ENCODE results near the gene SLC6A9.

The SLC6A9 gene

GRCh38 chr1:44002165-44002564 lies 29.1 kb downstream of the SLC6A9 start:
- DNase-seq (ENCODE audit: low read depth in 2 of 2): no peak

DNA sequence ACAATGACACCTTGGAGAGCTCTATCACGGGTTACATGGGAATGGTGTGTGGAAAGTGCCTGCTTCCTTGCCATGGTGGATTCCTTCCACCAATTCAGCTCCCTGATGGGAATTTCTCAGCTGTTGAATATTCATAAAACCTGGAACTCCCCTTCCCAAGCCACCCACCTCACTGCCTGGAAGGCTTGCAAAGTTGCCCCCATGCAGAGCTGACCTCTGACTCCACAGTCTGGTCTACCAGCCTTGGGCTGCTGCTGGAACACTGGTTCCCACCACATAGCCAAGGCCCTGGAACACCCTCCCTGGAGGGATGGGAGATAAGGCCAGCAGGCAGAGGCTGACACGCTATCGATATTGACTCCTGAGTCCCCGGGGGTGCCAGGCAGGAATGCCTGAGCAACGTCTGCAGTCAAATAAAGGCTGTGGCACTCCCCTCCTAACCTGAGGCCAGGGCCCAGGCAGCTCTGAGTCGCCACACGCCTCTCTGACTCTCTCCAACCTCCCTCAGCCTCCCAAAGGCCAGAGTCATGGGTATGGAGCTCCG lies 31.1 kb downstream of the SLC6A9 start:
- DNase-seq (ENCODE audit: low read depth in 2 of 2): no peak

DNA sequence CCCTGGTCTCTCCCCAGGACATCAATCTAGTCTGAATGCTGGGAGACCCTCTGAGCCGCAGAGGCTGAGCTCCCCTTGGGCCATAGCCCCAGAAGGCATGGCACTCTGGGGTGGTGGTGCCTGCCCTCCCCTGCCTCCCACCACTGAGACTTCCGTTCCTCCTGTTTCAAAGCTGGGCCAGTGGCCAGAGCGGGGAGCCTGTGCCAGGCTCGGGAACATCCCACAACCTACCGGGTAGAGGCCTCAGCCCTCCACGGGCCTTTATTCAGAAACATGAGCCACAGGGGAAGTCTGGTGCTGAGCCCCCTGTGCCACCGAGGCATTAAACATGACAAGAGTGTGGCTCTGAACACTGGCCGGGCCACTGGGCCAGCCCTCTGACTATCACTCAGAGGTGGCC lies 31.8 kb downstream of the SLC6A9 start:
- DNase-seq (ENCODE audit: low read depth in 2 of 2): no peak

DNA sequence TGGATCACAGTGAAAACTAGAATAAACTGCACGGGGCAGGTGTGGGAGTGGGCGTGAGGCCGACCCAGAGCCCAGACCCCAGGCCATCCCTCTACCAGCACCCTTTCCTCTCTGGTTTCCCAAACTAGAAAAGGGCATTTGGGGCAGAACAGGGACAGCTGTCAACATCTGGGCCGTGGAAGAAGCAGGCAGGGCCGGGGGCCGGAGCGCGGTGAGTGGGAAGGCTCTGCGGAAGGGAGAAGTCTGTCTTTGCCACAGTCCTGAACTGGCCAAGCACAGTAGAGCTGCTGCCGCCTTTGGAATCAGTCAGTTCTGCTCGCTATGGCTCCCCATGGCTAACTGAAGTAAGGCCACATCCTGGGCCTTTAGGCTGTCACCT lies 33.3 kb downstream of the SLC6A9 start:
- no peak for DNase-seq (ENCODE audit: low read depth in 2 of 2)

GRCh38 chr1:43997295-43997999 lies 33.8 kb downstream of the SLC6A9 start:
- DNase-seq (ENCODE audit: low read depth in 2 of 2): no peak

- no peak for DNase-seq (ENCODE audit: low read depth in 2 of 2)
These were observed 34.5 kb downstream of the SLC6A9 start for GRCh38 chr1:43996733-43997115.

GRCh38 chr1:43995984-43996732 lies 35.1 kb downstream of the SLC6A9 start:
- no peak for DNase-seq (ENCODE audit: low read depth in 2 of 2)

GRCh38 chr1:43994794-43995790 lies 36.2 kb downstream of the SLC6A9 start:
- no peak for DNase-seq (ENCODE audit: low read depth in 2 of 2)

DNA sequence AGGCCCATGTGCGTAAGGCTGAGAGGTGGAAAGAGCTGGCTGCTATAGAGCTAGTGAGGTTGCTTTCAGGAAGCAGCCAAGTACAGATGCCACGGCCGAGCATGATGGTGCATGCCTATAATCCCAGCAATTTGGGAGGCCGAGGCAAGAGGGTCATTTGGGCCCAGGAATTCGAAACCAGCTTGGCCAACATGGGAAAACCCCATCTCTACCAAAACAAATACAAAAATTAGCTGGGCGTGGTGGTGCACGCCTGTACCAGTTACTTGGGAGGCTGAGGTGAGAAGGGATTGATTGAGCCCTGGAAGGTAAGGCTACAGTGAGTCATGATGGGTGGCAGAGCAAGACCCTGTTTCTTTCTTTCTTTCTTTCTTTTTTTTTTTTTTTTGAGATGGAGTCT lies 37.2 kb downstream of the SLC6A9 start:
- DNase-seq (ENCODE audit: low read depth in 2 of 2): no peak

- DNase-seq (ENCODE audit: low read depth in 2 of 2): no peak
These were observed 37.9 kb downstream of the SLC6A9 start for GRCh38 chr1:43993206-43993914.

GRCh38 chr1:43992232-43992995 lies 38.8 kb downstream of the SLC6A9 start:
- no peak for DNase-seq (ENCODE audit: low read depth in 2 of 2)

GRCh38 chr1:43991476-43992231 lies 39.6 kb downstream of the SLC6A9 start, which contains the start of gene CCDC24:
Gene CCDC24 (plus strand): TSS chr1:43991599. CDS start chr1:43991879, 280 bp downstream.
- peak; percentile 57 to 74 for DNase-seq (ENCODE audit: low read depth in 2 of 2)

DNA sequence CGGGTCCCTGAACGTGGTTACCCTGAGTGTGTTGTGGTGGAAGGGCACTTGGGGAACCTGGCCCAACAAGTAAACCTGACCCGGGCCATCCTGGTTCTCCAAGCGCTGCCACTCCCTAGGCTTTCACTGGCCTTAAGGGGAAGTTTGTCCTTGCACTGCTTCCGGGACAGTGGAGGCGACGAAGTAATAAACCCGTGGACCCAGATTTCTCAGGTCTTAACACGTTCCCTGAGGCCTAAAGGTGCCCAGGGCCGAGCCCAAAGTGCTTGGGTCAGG lies 40.1 kb downstream of the SLC6A9 start:
- DNase-seq (ENCODE audit: low read depth in 2 of 2): no peak

GRCh38 chr1:43990271-43991199 lies 40.7 kb downstream of the SLC6A9 start:
- no peak for DNase-seq (ENCODE audit: low read depth in 2 of 2)

DNA sequence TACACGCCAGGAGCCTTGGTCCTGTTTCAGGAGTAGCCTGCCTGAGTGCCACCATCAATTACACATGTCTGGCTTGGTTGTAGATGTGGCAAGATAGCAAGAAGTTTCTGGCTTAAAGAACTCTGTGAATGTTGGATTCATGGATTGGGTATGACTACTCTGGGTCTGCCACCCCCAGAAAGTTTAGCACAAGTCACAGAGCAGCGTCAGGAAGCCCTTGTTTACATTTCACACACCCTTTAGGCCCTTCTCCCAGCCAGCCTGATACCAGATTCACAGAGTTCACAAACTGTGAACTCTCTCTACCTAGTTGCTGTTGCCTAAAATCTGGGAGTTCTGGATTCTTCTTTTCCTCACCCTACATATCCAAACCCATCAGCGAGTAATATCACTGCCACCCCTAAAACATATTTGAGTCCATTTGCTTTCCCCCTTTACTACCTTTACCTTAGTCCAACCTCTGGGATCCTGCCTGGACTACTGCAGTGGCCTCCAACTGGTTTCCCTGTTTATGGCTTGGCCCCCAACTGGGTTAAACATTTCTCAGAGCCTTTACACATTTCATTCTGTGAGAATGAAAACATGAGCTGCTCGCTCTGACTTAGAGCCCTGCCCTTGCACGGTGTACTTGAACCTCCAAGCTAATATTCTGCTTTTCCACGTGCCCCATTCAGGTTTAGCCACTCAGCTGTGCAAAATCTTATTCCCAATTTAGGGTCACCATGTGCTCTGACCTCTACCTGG lies 43.9 kb downstream of the SLC6A9 start:
- no peak for DNase-seq (ENCODE audit: low read depth in 2 of 2)

- no peak for DNase-seq (ENCODE audit: low read depth in 2 of 2)
These were observed 44.5 kb downstream of the SLC6A9 start for GRCh38 chr1:43986712-43987111.

DNA sequence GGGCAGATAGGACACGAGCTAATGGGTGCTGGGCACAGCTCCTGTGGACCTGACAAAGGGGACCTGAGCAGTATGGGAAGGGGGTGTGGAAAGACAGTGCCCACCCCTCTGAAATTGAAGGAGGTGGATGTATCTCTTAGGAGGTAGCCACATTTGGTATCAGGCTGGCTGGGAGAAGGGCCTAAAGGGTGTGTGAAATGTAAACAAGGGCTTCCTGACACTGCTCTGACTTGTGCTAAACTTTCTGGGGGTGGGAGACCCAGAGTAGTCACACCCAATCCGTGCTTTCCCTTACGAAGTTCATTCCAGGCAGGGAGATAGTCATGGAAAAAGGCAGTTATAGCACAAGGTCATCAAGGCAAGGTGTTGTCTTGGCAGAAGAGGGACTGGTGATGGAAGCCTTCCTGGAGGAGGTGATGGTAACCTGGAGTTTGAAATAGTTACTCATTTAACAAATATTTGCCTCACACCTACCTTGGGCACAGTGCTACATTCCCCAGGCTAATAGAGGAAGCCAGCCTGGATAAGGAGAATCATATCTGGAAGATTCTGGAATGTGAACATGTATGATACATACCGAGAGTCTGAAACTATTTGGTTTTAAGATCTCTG lies 45.2 kb downstream of the SLC6A9 start:
- DNase-seq (ENCODE audit: low read depth in 2 of 2): no peak

GRCh38 chr1:43984855-43985254 lies 46.4 kb downstream of the SLC6A9 start:
- DNase-seq (ENCODE audit: low read depth in 2 of 2): no peak

All from stimulated activated CD4-positive, alpha-beta T cell treated with anti-CD3 and anti-CD28 coated beads, Interleukin-1b, Interleukin-23, amount 100 ng/mL, for 4 hours (primary cell).